ENCODE measurements around the gene OLFM4.

DNA sequence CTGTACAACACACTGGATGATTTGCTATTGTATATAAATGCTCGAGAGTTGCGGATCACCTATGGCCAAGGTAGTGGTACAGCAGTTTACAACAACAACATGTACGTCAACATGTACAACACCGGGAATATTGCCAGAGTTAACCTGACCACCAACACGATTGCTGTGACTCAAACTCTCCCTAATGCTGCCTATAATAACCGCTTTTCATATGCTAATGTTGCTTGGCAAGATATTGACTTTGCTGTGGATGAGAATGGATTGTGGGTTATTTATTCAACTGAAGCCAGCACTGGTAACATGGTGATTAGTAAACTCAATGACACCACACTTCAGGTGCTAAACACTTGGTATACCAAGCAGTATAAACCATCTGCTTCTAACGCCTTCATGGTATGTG lies 21.5 kb downstream of the OLFM4 start:
- TF ChIP-seq, protein P1, sequence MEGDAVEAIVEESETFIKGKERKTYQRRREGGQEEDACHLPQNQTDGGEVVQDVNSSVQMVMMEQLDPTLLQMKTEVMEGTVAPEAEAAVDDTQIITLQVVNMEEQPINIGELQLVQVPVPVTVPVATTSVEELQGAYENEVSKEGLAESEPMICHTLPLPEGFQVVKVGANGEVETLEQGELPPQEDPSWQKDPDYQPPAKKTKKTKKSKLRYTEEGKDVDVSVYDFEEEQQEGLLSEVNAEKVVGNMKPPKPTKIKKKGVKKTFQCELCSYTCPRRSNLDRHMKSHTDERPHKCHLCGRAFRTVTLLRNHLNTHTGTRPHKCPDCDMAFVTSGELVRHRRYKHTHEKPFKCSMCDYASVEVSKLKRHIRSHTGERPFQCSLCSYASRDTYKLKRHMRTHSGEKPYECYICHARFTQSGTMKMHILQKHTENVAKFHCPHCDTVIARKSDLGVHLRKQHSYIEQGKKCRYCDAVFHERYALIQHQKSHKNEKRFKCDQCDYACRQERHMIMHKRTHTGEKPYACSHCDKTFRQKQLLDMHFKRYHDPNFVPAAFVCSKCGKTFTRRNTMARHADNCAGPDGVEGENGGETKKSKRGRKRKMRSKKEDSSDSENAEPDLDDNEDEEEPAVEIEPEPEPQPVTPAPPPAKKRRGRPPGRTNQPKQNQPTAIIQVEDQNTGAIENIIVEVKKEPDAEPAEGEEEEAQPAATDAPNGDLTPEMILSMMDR (conservative IDR thresholded peaks at IDR 0.05; ENCODE audit: low read length) = no peak
- TF ChIP-seq EZH2phosphoT487 (IDR thresholded peaks at IDR 0.05; ENCODE audit: borderline replicate concordance, low read depth, low read length) = no peak

Data from OCI-LY7 (cell line).